Esophagus (tissue), 2 donors: ENCODE results near the gene ARF4. TPM values are rescaled to one million over a fixed set of nuclear protein-coding genes. Genes with fewer than 3 reads are reported as not detected.
"Not testable (repeated sequence)": the region's sequence is repeated elsewhere in the genome, so short reads cannot be mapped to it uniquely, and the experiment has no call there.

Experiments
- H3K27ac ChIP-seq, 2 donors: one replicate each; pipeline ENCODE4 v1.5.1; 2013; ENCODE audit warnings: low read depth in 2 of 2, mild to moderate bottlenecking in 2 of 2, inconsistent platforms in 1 of 2, low read length in 1 of 2, moderate library complexity in 1 of 2
- H3K27me3 ChIP-seq, 2 donors: one replicate each; pipeline ENCODE4 v1.6.1; 2013; ENCODE audit warnings: low read length in 2 of 2, control low read depth in 1 of 2, mild to moderate bottlenecking in 1 of 2; ENCODE audit not compliant: insufficient read depth in 2 of 2, control insufficient read depth in 1 of 2
- H3K36me3 ChIP-seq, 2 donors: one replicate each; pipeline ENCODE4 v1.6.1; 2013; ENCODE audit warnings: low read length in 1 of 2; ENCODE audit not compliant: control insufficient read depth in 2 of 2, insufficient read depth in 2 of 2
- H3K4me1 ChIP-seq, 2 donors: one replicate each; pipeline ENCODE4 v1.6.1; 2013; ENCODE audit warnings: low read length in 1 of 2; ENCODE audit not compliant: control insufficient read depth in 2 of 2, insufficient read depth in 2 of 2
- H3K4me3 ChIP-seq, 2 donors: one replicate each; pipeline ENCODE4 v1.5.1; 2013; ENCODE audit warnings: low read length in 2 of 2, mild to moderate bottlenecking in 2 of 2, low read depth in 1 of 2, moderate library complexity in 1 of 2
- H3K9me3 ChIP-seq, 2 donors: one replicate each; pipeline ENCODE4 v1.6.1; 2013; ENCODE audit warnings: mild to moderate bottlenecking in 2 of 2, low read depth in 1 of 2, low read length in 1 of 2, moderate library complexity in 1 of 2; ENCODE audit not compliant: control insufficient read depth in 2 of 2, insufficient read depth in 1 of 2
- WGBS, 2 donors: extraction: QIAGEN DNeasy Blood & Tissue Kit; methylation state at CpG; one replicate each; pipeline ENCODE4 v1.1.7; 2013; 5-methylcytosine and 5-hydroxymethylcytosine counted together
- polyA plus RNA-seq, 2 donors: library from polyadenylated mRNA; stranded (reverse); fragments of 200-250 nt; gene quantifications; one replicate each; pipeline ENCODE4 v1.2.3, GENCODE V29; 2013
- donor health status: healthy with polysubstance abuse.
- donor health status: Bipolar disorder and iron deficiency.

Gene ARF4
- polyA plus RNA-seq, 2 donors = 74.8 to 113 TPM

GRCh38 chr3:57611870-57612269, 14.7 kb upstream of the ARF4 start:
- WGBS, 2 donors = 95% methylated on average over 5 of the region's 5 CpGs

DNA sequence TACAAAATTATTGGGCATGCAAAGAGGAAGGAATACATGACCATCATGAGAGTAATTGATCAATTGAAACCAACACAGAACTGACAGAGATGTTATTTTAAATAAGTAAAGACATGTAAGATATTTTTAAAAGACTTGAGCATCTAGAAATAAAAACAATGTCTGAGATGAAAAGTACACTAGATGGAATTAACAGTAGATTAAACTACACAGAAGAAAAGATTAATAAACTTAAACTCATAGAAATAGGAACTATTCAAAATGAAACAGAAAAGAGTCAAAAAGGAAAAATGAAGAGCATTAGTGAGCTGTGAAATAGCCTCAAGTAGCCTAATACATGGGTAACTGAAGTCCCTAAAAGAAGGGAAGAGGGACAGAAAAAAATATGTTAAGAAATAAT, 8.5 kb upstream of the ARF4 start:
- H3K27me3 ChIP-seq = no peaks in the 10 kb centered on the region
- no peak overlapping the region for H3K4me3 ChIP-seq
- no peak overlapping the region for H3K27ac ChIP-seq
- no peaks in the 10 kb centered on the region for H3K4me1 ChIP-seq
- no peaks in the 10 kb centered on the region for H3K9me3 ChIP-seq
- no peaks in the 10 kb centered on the region for H3K36me3 ChIP-seq

More at GRCh38 chr3:57611870-57612269, 14.7 kb upstream of the ARF4 start:
- not testable (repeated sequence) for H3K27me3 ChIP-seq, H3K27ac ChIP-seq, H3K36me3 ChIP-seq, H3K4me1 ChIP-seq, H3K9me3 ChIP-seq, H3K4me3 ChIP-seq

- Histone ChIP-seq H3K27me3 (no peaks in the 10 kb centered on the region), H3K36me3 (no peaks in the 10 kb centered on the region), H3K4me1 (no peaks in the 10 kb centered on the region), H3K9me3 (no peaks in the 10 kb centered on the region), H3K4me3 (no peak overlapping the region), H3K27ac (no peak overlapping the region)
- 80 to 91% methylated on average over 2 of the region's 2 CpGs for WGBS, 2 donors
Measured at GRCh38 chr3:57604971-57605370, 7.8 kb upstream of the ARF4 start.

- H3K27me3 ChIP-seq = no peaks in the 10 kb centered on the region
- 94 to 96% methylated on average over 2 of the region's 2 CpGs for WGBS, 2 donors
- H3K36me3 ChIP-seq = no peaks in the 10 kb centered on the region
Measured at GRCh38 chr3:57600195-57600594, 3.1 kb upstream of the ARF4 start.

GRCh38 chr3:57598765-57599360, 1.7 kb upstream of the ARF4 start:
- Histone ChIP-seq H3K4me3 (peak overlapping the region; percentile 23 to 63), H3K36me3 (no peaks in the 10 kb centered on the region), H3K4me1 (no peaks in the 10 kb centered on the region), H3K27ac (peak overlapping the region; percentile 79 to 97), H3K9me3 (no peaks in the 10 kb centered on the region), H3K27me3 (no peaks in the 10 kb centered on the region)
- 52 to 53% methylated on average over 5 of the region's 5 CpGs for WGBS, 2 donors

More at GRCh38 chr3:57600195-57600594, 3.1 kb upstream of the ARF4 start:
- Histone ChIP-seq H3K9me3 (no peaks in the 10 kb centered on the region), H3K4me3 (no peak overlapping the region), H3K4me1 (no peaks in the 10 kb centered on the region), H3K27ac (no peak overlapping the region)

- H3K36me3 ChIP-seq = no peaks in the 10 kb centered on the region
- H3K4me1 ChIP-seq = no peaks in the 10 kb centered on the region
- no peaks in the 10 kb centered on the region for H3K9me3 ChIP-seq
- peak overlapping the region; percentile 86 to 87 for H3K4me3 ChIP-seq
- peak overlapping the region; percentile 96 to 100 for H3K27ac ChIP-seq
- 0 to 1% methylated on average over 31 of the region's 31 CpGs for WGBS, 2 donors
- H3K27me3 ChIP-seq = no peaks in the 10 kb centered on the region
Measured at GRCh38 chr3:57596495-57597126, 533 bp downstream of the ARF4 start.

DNA sequence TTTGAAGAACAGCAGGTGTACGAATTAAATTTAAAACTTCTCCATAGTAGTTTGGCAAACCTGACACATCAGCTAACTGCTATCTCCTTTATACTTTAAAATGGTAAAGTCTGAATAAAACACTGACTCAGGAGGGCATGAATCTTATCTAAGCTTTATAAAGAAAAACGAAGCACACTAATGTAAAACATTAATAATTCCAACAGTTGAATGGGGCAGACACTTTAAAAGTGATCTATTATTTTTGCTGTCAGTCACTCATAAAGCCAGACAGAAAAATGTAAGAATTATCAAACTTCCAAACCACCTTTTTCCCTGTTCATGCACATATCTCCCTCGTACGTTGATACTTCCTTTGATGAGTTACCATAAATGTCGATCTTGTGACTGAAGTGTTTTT, 2.6 kb downstream of the ARF4 start:
- H3K27ac ChIP-seq = no peak overlapping the region
- peak overlapping the region in 1 of 2 donors; percentile 86 for H3K4me3 ChIP-seq
- H3K9me3 ChIP-seq = no peaks in the 10 kb centered on the region
- WGBS, 2 donors = 29 to 38% methylated on average over 5 of the region's 5 CpGs
- H3K4me1 ChIP-seq = no peaks in the 10 kb centered on the region
- no peaks in the 10 kb centered on the region for H3K27me3 ChIP-seq
- no peaks in the 10 kb centered on the region for H3K36me3 ChIP-seq

DNA sequence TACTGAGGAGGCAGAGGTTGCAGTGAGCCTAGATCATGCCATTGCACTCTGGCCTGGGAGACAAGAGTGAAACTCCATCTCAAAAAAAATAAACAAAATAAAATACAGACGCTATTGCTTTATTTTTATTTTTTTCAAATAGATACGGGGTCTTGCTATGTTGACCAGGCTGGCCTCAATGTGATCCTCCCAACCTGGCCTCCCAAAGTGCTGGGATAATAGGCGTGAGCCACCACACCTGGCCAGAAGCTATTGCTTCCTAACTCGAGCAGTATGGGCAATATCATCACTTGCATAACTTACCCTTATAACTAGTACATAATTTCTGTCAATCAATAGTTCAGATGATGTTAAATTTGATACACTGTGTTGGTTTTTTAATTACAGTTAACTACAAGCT, 3.0 kb downstream of the ARF4 start:
- Histone ChIP-seq H3K4me3 (no peak overlapping the region), H3K4me1 (no peaks in the 10 kb centered on the region), H3K9me3 (no peaks in the 10 kb centered on the region), H3K36me3 (no peaks in the 10 kb centered on the region), H3K27ac (no peak overlapping the region), H3K27me3 (no peaks in the 10 kb centered on the region)
- WGBS, 2 donors = 63 to 81% methylated on average over 4 of the region's 4 CpGs

DNA sequence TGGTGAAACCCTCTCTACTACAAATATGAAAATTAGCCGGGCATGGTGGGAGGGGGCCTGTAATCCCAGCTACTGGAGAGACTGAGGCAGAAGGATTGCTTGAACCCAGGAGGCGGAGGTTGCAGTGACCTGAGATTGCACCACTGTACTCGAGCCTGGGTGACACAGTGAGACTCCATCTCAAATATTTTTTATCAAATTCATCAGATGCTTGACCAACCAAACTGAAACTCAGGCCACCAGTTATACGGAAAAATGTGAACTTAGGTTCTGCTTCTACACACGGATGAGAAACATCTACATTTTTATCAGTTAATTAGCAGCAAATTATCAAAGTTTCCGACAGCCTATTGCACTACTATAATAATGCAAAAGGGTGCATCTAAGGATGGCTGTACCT, 4.8 kb downstream of the ARF4 start:
- Histone ChIP-seq H3K4me1 (no peaks in the 10 kb centered on the region), H3K36me3 (no peaks in the 10 kb centered on the region), H3K27me3 (no peaks in the 10 kb centered on the region), H3K9me3 (no peaks in the 10 kb centered on the region), H3K4me3 (no peak overlapping the region), H3K27ac (no peak overlapping the region)
- WGBS, 2 donors = 61 to 67% methylated on average over 6 of the region's 6 CpGs

- no peak overlapping the region for H3K27ac ChIP-seq
- no peaks in the 10 kb centered on the region for H3K36me3 ChIP-seq
- no peaks in the 10 kb centered on the region for H3K27me3 ChIP-seq
- 68 to 85% methylated on average over 2 of the region's 2 CpGs for WGBS, 2 donors
- H3K4me3 ChIP-seq = no peak overlapping the region
- no peaks in the 10 kb centered on the region for H3K4me1 ChIP-seq
- H3K9me3 ChIP-seq = no peaks in the 10 kb centered on the region
Measured at GRCh38 chr3:57587905-57588304, 9.2 kb downstream of the ARF4 start.
